NCI-H1930 (cell line): ENCODE data around the gene DENND1A.

Source experiments
- DNase-seq, 2 experiments: peaks; one replicate each; lab custom pipeline; 2025; lab: John Stamatoyannopoulos, UW

DENND1A gene

DNA sequence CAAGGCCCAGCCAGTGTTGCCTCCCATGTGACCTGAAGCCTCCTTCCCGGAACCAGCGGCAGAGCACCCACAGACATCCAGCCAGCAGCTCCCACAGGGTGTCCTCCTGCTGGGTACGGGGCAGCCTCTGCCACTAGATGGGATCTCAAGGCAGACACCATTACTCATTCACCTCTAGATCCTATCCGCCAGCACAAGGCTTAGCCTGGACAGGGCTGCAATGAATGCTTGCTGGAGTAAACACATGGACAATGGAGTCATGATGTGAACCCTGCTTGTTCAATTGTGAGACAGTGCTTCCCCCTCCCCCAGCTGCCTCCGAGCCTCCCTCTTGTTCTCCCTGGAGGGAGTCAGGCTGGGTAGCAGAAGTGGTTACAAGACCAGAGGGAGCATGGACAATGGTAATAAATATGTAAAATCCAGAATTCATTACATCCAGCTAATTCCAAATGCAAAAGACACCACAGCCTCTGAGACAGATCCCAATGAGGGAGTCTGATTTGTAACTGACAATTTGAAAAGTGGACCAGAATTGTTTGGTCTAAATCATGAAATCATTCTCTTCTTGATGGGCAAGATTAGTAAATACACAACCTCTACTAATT is 441.9 kb downstream of the DENND1A start:
- DNase-seq: no peak

GRCh38 chr9:123486431-123486830 is 443.5 kb downstream of the DENND1A start:
- no peak for DNase-seq

DNA sequence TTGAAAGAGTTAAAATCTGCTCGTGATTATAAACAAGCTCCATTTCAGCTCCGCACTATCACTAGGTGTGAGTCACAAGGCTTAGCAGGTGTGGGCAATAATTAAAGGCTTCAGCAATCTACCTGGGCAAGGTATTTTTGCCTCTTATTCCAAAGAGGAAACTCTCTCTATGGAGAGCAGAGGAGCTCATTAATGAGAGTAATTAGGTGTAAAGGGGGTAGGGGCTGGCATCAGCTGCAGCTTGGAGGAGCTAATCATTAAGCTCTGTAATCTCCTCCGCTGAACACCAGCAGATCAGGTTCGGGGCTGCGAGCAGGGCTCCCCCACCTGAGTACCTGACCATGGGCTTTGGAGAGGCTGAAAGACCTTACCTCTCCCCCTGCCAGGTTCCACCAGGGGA is 444.7 kb downstream of the DENND1A start:
- no peak for DNase-seq

DNA sequence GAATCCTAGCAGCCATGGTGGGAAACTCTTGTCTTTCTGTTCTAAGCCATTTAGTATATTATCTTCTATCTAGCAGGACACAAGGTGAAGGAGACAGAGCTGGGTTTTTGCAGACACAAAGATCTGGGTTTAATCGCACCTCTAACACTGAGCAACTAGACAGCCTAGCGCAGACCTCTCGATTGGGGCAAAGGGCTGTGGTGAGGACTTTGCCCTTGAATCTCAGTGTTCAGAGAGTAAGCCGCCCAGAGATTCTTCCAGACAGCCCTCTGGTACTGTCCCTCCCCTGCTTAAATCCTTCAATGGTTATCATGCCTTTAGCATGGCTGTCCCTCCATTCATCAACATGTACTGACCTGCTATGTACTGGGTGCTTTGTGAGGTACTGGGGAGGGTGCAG is 445.8 kb downstream of the DENND1A start:
- no peak for DNase-seq

DNA sequence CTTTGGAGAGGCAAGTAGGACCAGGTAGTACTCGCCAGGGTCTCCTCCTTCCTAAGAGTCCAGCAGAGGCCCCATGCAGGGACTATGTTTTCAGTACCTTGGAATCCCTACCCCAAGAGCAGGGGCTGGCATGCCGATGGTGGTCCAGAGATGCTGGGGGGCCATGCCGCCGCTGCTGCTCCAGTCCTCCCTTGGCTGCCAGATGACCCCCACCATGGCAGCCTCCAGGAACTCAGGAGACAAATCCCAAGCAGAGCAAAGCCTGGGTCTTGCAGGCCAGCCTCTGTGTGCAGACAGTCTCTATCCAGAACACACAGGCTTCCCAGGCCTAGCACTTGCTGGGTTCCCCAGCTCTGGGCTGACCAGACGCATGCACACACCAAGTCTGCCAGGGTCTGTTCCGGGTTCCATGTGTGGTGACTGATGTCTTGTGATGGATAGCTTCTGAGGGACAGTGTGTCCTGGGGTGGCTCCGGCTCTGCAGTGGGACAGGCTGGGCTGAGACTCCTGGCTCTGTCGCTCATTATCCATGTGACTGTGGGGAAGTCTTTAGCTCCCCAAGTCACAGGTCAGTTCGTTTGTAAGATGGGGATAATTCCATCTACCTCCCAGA is 446.6 kb downstream of the DENND1A start:
- DNase-seq: no peak

DNA sequence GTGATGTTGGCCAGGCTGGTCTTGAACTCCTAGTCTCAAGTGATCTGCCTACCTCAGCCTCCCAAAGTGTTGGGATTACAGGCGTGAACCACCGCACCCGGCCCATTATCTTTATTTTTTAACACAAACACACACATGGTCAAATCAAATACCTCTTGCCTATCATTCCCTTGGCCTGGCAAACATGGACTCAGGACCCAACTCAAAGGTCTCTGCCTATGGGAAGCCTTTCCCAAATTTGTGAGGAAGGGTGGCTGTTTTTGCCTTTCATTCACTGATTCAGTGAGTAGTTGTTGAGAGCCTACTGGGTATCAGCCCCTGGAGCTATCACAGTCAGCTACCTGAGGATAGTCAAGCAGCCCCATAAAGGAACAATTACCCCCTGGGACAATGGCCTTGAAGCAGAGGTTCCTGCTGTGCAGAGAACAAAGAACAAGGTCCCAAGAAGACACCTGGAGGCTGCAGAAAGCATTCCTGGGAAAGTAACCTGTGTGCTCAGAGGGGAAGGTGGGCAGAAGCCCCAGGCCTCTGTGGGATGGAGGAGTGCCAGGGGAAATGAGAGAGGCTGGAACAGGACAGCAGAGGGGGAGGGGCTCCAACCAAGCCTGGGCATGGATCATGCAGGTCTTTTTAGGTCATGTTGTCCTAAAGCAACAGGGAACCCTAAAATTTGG is 447.5 kb downstream of the DENND1A start:
- no peak for DNase-seq

DNA sequence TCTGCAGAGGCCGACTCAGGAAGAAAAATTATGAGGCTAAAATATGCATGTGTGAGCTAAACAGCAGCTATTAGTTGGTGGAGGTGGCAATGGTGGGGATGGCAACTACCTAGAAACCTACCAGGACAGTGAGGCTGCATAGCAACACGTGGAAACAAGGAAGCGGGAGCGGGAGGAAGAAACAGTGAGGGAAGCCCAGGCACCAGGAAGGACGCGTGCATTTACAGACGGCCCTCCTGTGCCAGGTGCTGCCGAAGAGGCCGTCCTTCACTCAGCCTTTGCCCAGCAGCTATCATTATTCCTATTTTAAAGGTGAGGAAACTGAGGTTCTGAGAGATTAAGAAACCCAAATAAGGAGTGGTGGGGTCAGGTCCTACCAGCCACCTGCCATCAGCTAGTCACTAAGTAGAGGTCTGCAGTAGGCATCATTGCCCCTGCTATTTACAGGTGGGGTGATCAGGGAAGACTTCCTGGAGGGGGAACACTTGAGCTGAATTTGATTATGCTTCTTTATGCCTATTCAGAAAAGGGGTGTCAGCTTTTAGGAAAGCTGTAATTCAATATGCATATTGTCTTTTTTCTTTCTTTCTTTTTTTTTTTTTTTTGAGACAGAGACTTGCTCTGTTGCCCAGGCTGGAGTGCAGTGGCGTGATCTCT is 448.6 kb downstream of the DENND1A start:
- no peak for DNase-seq

- no peak for DNase-seq
Measured at GRCh38 chr9:123480791-123481190, 449.1 kb downstream of the DENND1A start.

DNA sequence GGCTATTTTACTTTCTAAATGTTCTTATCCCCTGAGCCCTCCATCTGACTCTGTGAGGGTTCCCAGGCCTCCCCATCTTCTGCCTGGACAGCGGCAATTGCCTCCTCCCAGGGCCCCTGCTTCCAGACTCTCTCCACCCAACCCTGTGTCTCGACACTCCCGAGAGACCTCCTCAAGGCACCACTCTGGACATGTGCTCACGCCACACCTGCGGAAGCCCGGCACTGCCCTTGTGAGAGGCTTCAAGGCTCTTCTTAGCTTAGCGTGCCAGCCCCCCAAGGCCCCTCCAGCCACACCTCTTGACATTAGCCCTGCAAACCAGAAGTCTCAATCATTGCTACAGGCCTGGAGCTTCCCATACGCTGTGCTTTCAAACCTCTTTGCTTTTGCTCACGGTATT is 449.8 kb downstream of the DENND1A start:
- DNase-seq: no peak

- no peak for DNase-seq
Measured at GRCh38 chr9:123478967-123479602, 450.8 kb downstream of the DENND1A start.

- DNase-seq: no peak
Measured at GRCh38 chr9:123478160-123478559, 451.8 kb downstream of the DENND1A start.

DNA sequence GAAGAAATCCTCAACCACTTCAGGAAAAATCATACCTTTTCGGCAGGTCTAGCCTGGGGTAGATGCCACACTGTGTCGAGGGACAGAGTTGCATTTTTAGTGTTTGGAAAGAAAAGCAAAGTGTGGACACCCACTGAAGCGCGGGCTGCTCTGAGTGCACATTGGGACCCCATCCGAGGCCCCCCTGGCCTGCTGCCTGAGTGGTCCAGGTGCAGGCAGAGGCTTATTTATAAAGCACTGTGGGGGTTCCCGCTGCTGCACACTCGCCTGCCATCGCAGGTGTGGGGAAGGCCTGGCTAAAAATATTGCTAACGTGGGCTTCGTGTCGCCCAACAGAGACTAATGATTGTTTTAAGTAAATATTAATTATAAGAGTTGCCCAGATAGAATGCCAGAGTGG is 454.5 kb downstream of the DENND1A start:
- DNase-seq: no peak

DNA sequence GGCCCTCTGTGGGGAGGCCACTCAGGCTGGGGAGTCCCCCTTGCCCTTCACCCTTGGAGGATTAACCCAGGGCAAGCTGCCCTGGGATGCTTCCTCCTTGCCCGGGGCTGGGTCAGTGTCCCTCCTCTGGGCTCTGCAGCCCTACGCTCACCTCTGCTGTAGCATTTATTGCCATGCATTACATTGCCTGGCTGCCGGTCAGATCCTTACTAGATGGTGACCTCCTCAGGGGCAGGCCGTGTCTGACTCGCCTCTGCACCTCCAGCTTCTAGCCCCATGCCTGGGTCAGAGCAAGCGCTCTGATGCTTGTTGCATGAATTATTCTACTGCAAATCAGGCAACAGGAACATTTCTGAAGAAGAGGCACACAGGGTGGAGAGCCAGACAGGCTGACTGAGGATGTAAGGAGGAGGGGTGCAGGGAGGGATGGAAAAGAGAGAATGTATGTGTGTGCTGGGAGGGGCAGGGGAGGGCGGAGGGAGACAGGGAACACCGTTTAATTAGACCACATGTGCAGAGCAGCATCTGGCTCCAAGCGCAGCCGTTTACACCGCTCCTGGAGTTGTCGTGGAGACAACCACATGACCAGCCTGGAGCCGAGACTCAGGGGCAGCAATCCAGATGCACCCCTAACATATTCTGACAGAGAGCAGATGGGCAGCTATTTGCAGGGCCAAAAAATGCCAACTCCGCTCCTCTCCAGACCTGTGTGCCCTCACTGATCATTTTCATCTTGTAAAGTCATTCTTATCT is 456.9 kb downstream of the DENND1A start:
- no peak for DNase-seq

DNA sequence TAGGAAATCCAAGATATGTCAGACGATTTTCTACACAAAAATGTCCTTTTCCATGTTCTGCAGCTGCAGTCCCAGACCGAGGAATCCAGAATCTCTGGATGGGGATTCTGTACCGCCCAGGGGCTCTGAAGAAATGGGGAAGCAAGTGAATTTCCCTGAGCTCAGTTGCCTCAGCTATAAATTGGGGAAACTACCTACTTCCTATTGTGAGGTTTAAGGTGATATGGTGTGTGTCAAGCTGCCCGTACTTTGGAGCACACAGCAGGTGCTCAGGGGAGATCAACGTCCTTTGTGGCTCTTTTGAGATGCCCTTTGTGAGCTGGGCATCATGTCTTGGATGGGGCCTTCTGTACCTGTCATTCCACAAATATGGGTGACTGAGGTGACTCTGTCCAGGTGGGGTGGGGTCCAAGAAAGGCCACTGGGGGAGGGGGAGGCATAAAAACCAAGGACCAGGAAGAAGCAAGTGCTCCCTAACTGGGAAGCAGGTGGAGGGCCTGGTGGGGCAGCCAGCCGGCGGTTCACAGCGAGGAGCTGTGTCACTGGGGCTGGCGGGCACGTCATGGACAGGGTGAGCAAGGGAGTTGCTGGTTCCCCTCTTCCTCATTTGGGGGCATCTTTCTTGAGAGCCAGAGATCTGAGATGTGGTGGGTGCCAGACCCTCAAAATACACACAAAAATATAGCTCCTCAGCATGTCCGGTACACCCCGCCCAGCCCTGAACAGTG is 457.9 kb downstream of the DENND1A start:
- no peak for DNase-seq

- no peak for DNase-seq
Measured at GRCh38 chr9:123470991-123471770, 458.7 kb downstream of the DENND1A start.

GRCh38 chr9:123470121-123470782 is 459.7 kb downstream of the DENND1A start:
- no peak for DNase-seq

- DNase-seq: no peak
Measured at GRCh38 chr9:123469282-123469681, 460.6 kb downstream of the DENND1A start.

DNA sequence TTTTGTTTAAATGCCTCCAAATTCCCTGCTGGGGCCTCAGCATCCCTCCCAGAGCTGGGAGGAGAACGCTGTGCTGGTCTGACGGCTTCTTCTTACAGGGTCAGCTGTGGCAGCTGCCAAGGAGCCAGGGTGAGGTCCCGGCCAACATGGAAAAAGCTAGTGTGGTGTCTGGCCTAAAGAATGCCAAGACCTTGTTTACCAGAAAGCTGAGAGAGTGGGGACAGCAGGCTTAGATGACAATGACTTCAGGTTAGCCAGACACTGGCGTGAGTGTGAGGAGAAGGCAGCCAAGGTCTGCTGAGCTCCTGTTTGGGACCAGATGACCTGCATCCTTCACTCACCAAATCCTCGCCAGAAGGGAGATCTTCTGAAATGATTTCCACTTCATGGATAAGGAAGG is 461.4 kb downstream of the DENND1A start:
- no peak for DNase-seq

DNA sequence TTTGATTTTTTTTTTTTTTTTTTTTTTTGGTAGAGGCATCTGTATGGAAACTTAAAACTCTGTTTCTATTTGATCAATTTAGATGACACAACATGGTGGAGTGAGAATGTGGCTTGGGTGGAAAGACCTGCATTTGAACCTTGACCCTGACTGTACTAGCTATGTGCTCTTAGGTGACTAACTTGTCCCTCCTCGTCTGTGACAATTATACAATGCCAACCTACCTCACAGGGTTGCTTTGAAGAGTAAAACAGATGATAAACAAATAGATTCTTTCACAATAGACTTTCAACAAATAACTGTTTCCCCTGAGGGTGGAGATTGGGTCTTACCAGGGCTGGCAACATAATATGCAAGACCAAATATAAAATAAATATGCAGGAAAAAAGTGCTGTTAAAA is 464.6 kb downstream of the DENND1A start:
- no peak for DNase-seq

DNA sequence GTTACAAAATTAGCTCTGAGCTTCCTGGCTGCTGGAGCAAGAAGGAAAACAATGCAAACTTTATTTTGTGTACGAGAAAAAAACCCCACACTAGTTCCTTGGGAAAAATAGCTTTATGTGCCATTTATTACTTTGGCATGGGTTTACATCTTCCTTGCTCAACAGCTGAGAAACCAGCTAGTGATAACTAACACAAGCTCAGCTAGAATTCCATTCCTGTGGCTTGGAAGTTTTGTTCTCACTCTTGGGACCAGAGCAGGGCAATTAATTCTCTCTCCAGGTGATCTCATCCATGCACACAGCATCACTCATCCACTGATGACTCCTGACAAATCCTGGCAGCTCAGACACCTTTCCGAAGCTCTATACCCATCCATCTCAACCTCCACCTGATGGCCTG is 469.8 kb downstream of the DENND1A start:
- no peak for DNase-seq
